Measurements from ENCODE around the gene MDH1.

MDH1 gene

GRCh38 chr2:63639344-63639743 is 50.6 kb downstream of the MDH1 start:
- DNase-seq: no peak

GRCh38 chr2:63642946-63643345 is 54.2 kb downstream of the MDH1 start:
- DNase-seq: no peak

- DNase-seq: no peak
Observed at GRCh38 chr2:63643486-63643885, 54.7 kb downstream of the MDH1 start.

GRCh38 chr2:63648632-63649031 is 59.9 kb downstream of the MDH1 start:
- no peak for DNase-seq

GRCh38 chr2:63649829-63650228 is 61.1 kb downstream of the MDH1 start:
- DNase-seq: no peak

- no peak for DNase-seq
Observed at GRCh38 chr2:63650756-63651155, 62.0 kb downstream of the MDH1 start.

GRCh38 chr2:63651356-63651755 is 62.6 kb downstream of the MDH1 start:
- DNase-seq: no peak

GRCh38 chr2:63651861-63652651 is 63.3 kb downstream of the MDH1 start:
- DNase-seq: no peak

GRCh38 chr2:63652652-63652985 is 63.9 kb downstream of the MDH1 start:
- no peak for DNase-seq

- DNase-seq: no peak
Observed at GRCh38 chr2:63654959-63655358, 66.2 kb downstream of the MDH1 start.
